CD14-positive monocyte (primary cell): ENCODE measurements around the gene ATP2C2. TPM values are rescaled to one million over a fixed set of nuclear protein-coding genes. Genes with fewer than 3 reads are reported as not detected.

Experiments used
- DNase-seq, 3 donors: peaks; one replicate each; pipeline ENCODE4 v3.0.0-alpha.2; 2011 to 2022
- H2AFZ ChIP-seq: 2 replicates; pipeline ENCODE4 v1.6.0; 2012; ENCODE audit warnings: mild to moderate bottlenecking, low read depth, low read length, inconsistent platforms; ENCODE audit not compliant: insufficient read depth, poor library complexity, severe bottlenecking
- H3K27ac ChIP-seq, 2 donors: 1 replicate in 1 of 2; 2 replicates in 1 of 2; pipeline ENCODE4 v1.5.1; 2012 to 2013; ENCODE audit warnings: low read length in 2 of 2, control low read depth in 1 of 2, inconsistent platforms in 1 of 2, low read depth in 1 of 2, mild to moderate bottlenecking in 1 of 2
- H3K27me3 ChIP-seq, 2 donors: one replicate each; pipeline versions ENCODE4 v1.6.0 to v1.6.1; 2011 to 2013; ENCODE audit warnings: low read length in 2 of 2; ENCODE audit not compliant: control insufficient read depth in 2 of 2, insufficient read depth in 2 of 2
- H3K36me3 ChIP-seq, 2 donors: replicated peaks in 1 of 2; 1 replicate in 1 of 2; 2 replicates in 1 of 2; pipeline versions ENCODE4 v1.5.1 to v1.6.1; 2012 to 2013; ENCODE audit warnings: low read length in 2 of 2, control low read depth in 1 of 2, inconsistent platforms in 1 of 2, mild to moderate bottlenecking in 1 of 2; ENCODE audit not compliant: insufficient read depth in 2 of 2, control insufficient read depth in 1 of 2
- H3K4me1 ChIP-seq, 2 donors: 1 replicate in 1 of 2; 2 replicates in 1 of 2; pipeline versions ENCODE4 v1.5.1 to v1.6.1; 2012 to 2013; ENCODE audit warnings: low read length in 2 of 2, control low read depth in 1 of 2, inconsistent platforms in 1 of 2, mild to moderate bottlenecking in 1 of 2, moderate library complexity in 1 of 2; ENCODE audit not compliant: insufficient read depth in 2 of 2, control insufficient read depth in 1 of 2
- H3K4me2 ChIP-seq: replicated peaks from 2 replicates; pipeline ENCODE3; 2012; ENCODE audit warnings: low read length, moderate library complexity, mild to moderate bottlenecking; ENCODE audit not compliant: poor library complexity, severe bottlenecking; ENCODE audit errors: extremely low read depth
- H3K4me3 ChIP-seq, 3 experiments: fragments of 200-600 bp in 1 of 3; sonication (generic) in 1 of 3; replicated peaks in 1 of 3; 1 replicate in 2 of 3; 2 replicates in 1 of 3; pipeline ENCODE4 v1.5.1; 2011 to 2013; ENCODE audit warnings: low read length in 3 of 3, mild to moderate bottlenecking in 3 of 3, control low read depth in 2 of 3, low read depth in 2 of 3, inconsistent platforms in 1 of 3, moderate library complexity in 1 of 3
- H3K79me2 ChIP-seq: 2 replicates; pipeline ENCODE4 v1.6.0; 2012; ENCODE audit warnings: mild to moderate bottlenecking, control low read depth, inconsistent platforms, low read length, moderate library complexity; ENCODE audit not compliant: insufficient read depth
- H3K9ac ChIP-seq: 2 replicates; pipeline ENCODE4 v1.6.0; 2017; ENCODE audit warnings: low read length, mild to moderate bottlenecking; ENCODE audit not compliant: insufficient read depth, poor library complexity, severe bottlenecking
- H3K9me3 ChIP-seq, 2 donors: replicated peaks in 1 of 2; 1 replicate in 1 of 2; 2 replicates in 1 of 2; pipeline versions ENCODE4 v1.5.1 to v1.6.1; 2012 to 2013; ENCODE audit warnings: low read length in 2 of 2, control low read depth in 1 of 2; ENCODE audit not compliant: control insufficient read depth in 1 of 2, insufficient read depth in 1 of 2
- H4K20me1 ChIP-seq: 2 replicates; pipeline ENCODE4 v1.6.0; 2012; ENCODE audit warnings: mild to moderate bottlenecking, low read length, control low read depth, moderate library complexity; ENCODE audit not compliant: insufficient read depth
- H3K27ac Mint-ChIP-seq, 7 donors: one replicate each; pipeline ENCODE4 v1.8.0; 2020; ENCODE audit warnings: mild to moderate bottlenecking in 7 of 7, mixed read lengths in 7 of 7, moderate library complexity in 6 of 7, inconsistent platforms in 2 of 7
- H3K27me3 Mint-ChIP-seq, 3 donors: one replicate each; pipeline ENCODE4 v1.8.0; 2021 to 2022; ENCODE audit warnings: low read depth in 3 of 3, mild to moderate bottlenecking in 3 of 3, mixed read lengths in 3 of 3, moderate library complexity in 3 of 3, inconsistent platforms in 1 of 3
- H3K36me3 Mint-ChIP-seq, 2 donors: one replicate each; pipeline ENCODE4 v1.8.0; 2020; ENCODE audit warnings: mixed read lengths in 2 of 2, inconsistent platforms in 1 of 2, mild to moderate bottlenecking in 1 of 2
- H3K4me1 Mint-ChIP-seq: one replicate; pipeline ENCODE4 v1.8.0; 2020; ENCODE audit warnings: mild to moderate bottlenecking, mixed read lengths
- H3K4me3 Mint-ChIP-seq, 2 donors: one replicate each; pipeline ENCODE4 v1.8.0; 2020; ENCODE audit warnings: mild to moderate bottlenecking in 2 of 2, mixed read lengths in 2 of 2, moderate library complexity in 1 of 2
- H3K9me3 Mint-ChIP-seq, 7 donors: one replicate each; pipeline ENCODE4 v1.8.0; 2020 to 2022; ENCODE audit warnings: mixed read lengths in 7 of 7, mild to moderate bottlenecking in 6 of 7, moderate library complexity in 6 of 7, inconsistent platforms in 2 of 7
- CTCF ChIP-seq: fragments of 200-600 bp; IDR thresholded peaks from one replicate; pipeline ENCODE4 v1.8.0; 2022; ENCODE audit warnings: antibody characterized with exemption, mild to moderate bottlenecking
- WGBS: methylation state at CpG from one replicate; pipeline ENCODE4 v1.1.5; 2013; ENCODE audit warnings: missing lambda C conversion rate; ENCODE audit not compliant: insufficient coverage; 5-methylcytosine and 5-hydroxymethylcytosine counted together
- intact Hi-C, 2 donors: fragments of 100-400 bp; cut with micrococcal nuclease; formaldehyde crosslinking; loops; one replicate each; pipeline versions ENCODE4 v1.15.0 to v1.15.1; 2023
- polyA plus RNA-seq, 3 donors: library from polyadenylated mRNA; depleted of rRNA in 1 of 3; unstranded in 2 of 3; stranded (reverse) in 1 of 3; fragments of 300-500 nt in 2 of 3; fragments of >200 nt in 1 of 3; fragmentation: Illumina TruSeq in 2 of 3; gene quantifications; 1 replicate in 2 of 3; 2 replicates in 1 of 3; pipeline ENCODE4 v1.2.3, GENCODE V29; 2012 to 2021

The ATP2C2 gene
- polyA plus RNA-seq, 3 donors: 0.05 TPM; not detected in 2

DNA sequence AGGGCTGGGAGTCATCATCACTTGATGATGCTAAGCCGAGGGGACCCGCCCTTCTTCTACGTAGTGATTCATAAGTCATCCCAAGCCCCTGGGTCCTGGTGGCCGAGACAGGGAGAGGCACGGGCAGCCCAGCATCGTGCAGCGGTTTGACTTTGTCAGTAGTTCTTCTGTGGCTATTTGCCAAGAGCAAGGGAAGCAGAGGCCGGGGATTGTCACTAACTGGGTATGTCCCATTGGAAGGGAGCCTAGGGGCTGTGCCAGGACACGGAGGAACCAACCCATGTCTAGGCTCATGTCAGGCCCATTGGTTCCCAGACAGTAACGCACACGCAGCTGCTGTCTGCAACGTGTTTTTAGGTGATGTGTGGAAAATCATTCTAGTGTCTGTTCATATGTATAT lies 58.5 kb downstream of the ATP2C2 start:
- intact Hi-C loops: no loop called here
- Histone ChIP-seq H3K9ac (no peak overlapping the region), H2AFZ (no peak overlapping the region), H3K4me1 (no peaks in the 10 kb centered on the region), H3K27ac (no peak overlapping the region), H3K4me2 (no peak overlapping the region), H3K9me3 (peaks cover 9 to 13% of the 10 kb centered on the region in 2 donors), H3K4me3 (no peak overlapping the region), H3K36me3 (no peaks in the 10 kb centered on the region), H3K27me3 (peaks cover 0 to 3% of the 10 kb centered on the region in 2 donors), H3K79me2 (no peaks in the 10 kb centered on the region), H4K20me1 (no peaks in the 10 kb centered on the region)
- H3K27me3 Mint-ChIP-seq: peaks cover 6 to 18% (median 13%) of the 10 kb centered on the region in 3 donors
- no peak for TF ChIP-seq CTCF
- H3K9me3 Mint-ChIP-seq: peaks cover 8 to 22% (median 15%) of the 10 kb centered on the region in 7 donors
- no peak for DNase-seq
- H3K4me1 Mint-ChIP-seq: peaks cover 4% of the 10 kb centered on the region
- no peak overlapping the region for H3K27ac Mint-ChIP-seq
- H3K4me3 Mint-ChIP-seq: no peak overlapping the region
- H3K36me3 Mint-ChIP-seq: no peaks in the 10 kb centered on the region
- 97% methylated on average over 9 of the region's 12 CpGs for WGBS

DNA sequence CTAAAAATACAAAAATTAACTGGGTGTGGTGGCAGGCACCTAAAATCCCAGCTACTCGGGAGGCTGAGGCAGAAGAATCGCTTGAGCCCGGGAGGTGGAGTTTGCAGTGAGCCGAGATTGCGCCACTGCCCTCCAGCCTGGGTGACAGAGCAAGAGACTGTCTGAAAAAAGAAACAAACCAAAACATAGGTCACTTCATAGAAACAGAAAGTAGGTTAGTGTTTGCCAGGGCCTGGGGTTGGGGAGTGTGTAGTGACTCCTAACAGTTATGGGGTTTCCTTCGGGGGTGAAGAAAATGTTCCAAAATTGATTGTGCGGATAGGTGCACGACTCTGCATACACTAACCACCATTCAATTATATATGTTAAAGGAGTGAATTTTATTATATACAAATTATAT lies 59.2 kb downstream of the ATP2C2 start:
- H3K4me1 ChIP-seq: no peaks in the 10 kb centered on the region
- H3K4me3 ChIP-seq: no peak overlapping the region
- no peaks in the 10 kb centered on the region for H3K79me2 ChIP-seq
- H3K4me3 Mint-ChIP-seq: no peak overlapping the region
- intact Hi-C loops: no loop called here
- peaks cover 8 to 17% (median 12%) of the 10 kb centered on the region in 7 donors for H3K9me3 Mint-ChIP-seq
- no peak for TF ChIP-seq CTCF
- peaks cover 4% of the 10 kb centered on the region for H3K4me1 Mint-ChIP-seq
- no peak overlapping the region for H2AFZ ChIP-seq
- H3K27me3 ChIP-seq: peaks cover 0 to 3% of the 10 kb centered on the region in 2 donors
- no peak for DNase-seq
- no peak overlapping the region for H3K27ac Mint-ChIP-seq
- no peaks in the 10 kb centered on the region for H3K36me3 Mint-ChIP-seq
- no peaks in the 10 kb centered on the region for H4K20me1 ChIP-seq
- H3K27ac ChIP-seq: no peak overlapping the region
- peaks cover 6 to 19% (median 11%) of the 10 kb centered on the region in 3 donors for H3K27me3 Mint-ChIP-seq
- no peak overlapping the region for H3K4me2 ChIP-seq
- WGBS: no CpG with 5 or more reads among the region's 8 CpGs
- no peaks in the 10 kb centered on the region for H3K36me3 ChIP-seq
- no peak overlapping the region for H3K9ac ChIP-seq
- peaks cover 9 to 13% of the 10 kb centered on the region in 2 donors for H3K9me3 ChIP-seq
